ENCODE data around the gene FBXL2.

FBXL2 gene

GRCh38 chr3:33430571-33430970, 153.3 kb downstream of the FBXL2 start:
- no peak for DNase-seq

- no peak for DNase-seq
Observed at GRCh38 chr3:33433843-33434242, 156.6 kb downstream of the FBXL2 start.

Measured in NCI-H82 (cell line).